ENCODE data around the gene USH2A.

Gene USH2A

GRCh38 chr1:215793180-215793579 is 630.1 kb downstream of the USH2A start:
- no peak for DNase-seq (ENCODE audit: low read depth in 3 of 3)

DNA sequence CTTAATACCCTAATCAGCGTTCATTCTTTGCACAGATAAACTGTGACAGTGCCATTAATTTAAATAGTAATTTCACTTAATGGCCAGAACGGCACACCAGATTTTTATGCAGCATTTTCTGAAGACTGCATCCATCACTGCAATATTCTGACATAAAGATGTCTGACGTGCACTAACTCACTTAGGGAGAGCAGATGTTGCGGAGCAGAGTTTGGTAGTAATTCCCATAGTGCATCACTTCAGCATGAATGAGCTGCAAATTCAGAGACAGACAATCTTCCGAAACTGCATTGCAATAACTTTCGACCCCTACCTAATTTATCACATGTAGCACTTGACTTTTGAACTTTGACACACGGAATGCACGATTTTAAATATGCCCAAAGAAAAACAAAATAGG is 630.8 kb downstream of the USH2A start:
- no peak for DNase-seq (ENCODE audit: low read depth in 3 of 3)

DNA sequence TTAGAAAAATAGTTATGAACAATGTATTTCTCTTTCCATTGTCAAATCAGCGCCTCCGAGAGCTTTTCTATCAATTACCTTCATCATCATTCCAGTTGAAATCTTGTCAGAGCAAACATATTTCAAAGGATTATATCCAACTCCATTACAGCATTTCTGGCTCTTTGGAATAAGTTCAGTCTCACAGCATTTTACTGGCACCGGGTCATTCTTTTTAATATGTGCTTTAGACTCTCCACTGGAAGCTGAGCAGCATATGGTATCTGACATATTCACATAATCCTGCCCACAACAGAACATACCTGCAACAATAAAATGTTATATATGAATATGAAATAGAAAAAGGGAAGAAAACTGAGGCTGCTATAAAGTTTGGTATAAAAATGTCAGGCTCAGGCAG is 633.3 kb downstream of the USH2A start:
- DNase-seq (ENCODE audit: low read depth in 3 of 3), result no peak

DNA sequence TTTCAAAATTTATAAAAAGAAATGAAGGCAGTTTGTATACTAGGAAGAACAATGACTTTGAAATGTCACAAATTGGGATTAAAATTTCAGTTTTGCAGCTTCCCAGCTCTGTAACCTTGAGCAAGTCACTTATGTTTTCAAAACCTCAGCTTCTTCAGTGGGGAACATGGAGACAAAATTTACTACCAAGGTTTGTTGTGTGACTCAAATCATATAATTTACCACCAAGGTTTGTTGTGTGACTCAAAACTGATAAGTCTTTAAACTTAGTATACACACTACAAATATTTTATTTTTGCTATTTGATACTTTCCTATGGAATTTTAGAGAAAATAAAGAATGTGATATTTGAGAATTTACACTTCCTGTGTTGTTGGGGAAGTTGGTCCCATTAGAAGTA is 636.3 kb downstream of the USH2A start:
- no peak for DNase-seq (ENCODE audit: low read depth in 3 of 3)

DNA sequence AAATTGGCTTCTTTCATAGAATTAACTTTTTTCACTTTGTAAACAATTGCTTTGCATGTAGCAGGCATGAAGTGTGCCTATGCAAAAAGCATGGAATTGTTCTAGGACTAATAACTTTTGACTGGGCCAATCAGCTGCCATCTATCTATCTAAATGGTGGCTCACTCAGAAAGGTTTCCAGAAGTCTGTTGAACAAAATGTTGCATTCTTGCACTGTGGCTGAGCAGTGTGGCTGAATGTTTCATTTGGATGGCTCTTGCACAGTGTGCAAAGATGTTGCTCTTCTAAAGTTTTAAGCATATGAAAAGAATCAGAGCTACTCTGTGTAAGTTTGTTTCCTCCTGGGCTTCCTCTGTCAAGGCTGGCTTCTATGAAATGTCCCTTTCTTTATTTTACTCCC is 642.6 kb downstream of the USH2A start:
- no peak for DNase-seq (ENCODE audit: low read depth in 3 of 3)

DNA sequence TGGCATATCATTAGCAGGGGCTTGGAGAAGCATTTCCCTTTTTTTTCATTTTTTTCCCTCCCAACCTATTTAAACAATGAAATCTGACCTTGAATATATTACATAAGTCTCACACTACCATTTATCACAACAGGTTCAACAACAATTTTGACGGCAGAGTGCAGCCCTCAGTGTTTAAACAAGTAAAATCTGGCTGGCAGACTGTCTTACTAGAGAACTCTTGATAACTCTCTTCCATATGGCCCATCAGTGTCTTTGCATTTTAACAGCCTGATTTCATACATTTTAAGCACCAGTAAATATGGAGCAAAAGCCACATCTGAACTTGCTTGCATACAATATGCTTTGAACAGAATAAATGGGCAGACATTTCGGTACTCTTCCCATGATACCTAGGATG is 643.1 kb downstream of the USH2A start:
- no peak for DNase-seq (ENCODE audit: low read depth in 3 of 3)

DNA sequence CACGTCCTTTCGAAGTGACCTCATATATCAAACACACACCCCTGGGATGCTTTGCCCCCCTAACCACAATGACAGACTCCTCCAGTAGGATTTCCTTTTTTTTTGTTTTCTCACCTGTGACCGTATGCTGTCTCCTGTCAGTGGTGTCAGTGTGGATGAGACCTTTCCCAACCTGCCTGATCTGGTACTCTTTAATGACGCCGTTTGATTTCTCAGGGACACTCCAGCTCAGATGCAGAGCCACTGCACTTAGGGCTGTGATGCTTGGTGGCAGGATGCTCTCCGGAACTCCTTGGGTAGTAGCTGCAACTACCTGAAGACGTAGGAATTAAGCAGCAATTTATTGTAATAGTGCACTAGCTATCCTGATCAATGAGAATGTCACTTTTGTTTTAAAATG is 643.5 kb downstream of the USH2A start:
- DNase-seq (ENCODE audit: low read depth in 3 of 3), result no peak

- DNase-seq (ENCODE audit: low read depth in 3 of 3), result no peak
Observed at GRCh38 chr1:215777370-215777925, 645.8 kb downstream of the USH2A start.

- DNase-seq (ENCODE audit: low read depth in 3 of 3), result no peak
Observed at GRCh38 chr1:215776336-215776735, 646.9 kb downstream of the USH2A start.

GRCh38 chr1:215772151-215772550 is 651.1 kb downstream of the USH2A start:
- DNase-seq (ENCODE audit: low read depth in 3 of 3), result no peak

- no peak for DNase-seq (ENCODE audit: low read depth in 3 of 3)
Observed at GRCh38 chr1:215768303-215768702, 654.9 kb downstream of the USH2A start.

GRCh38 chr1:215767761-215768160 is 655.5 kb downstream of the USH2A start:
- no peak for DNase-seq (ENCODE audit: low read depth in 3 of 3)

GRCh38 chr1:215766521-215766920 is 656.7 kb downstream of the USH2A start:
- no peak for DNase-seq (ENCODE audit: low read depth in 3 of 3)

GRCh38 chr1:215765833-215766232 is 657.4 kb downstream of the USH2A start:
- DNase-seq (ENCODE audit: low read depth in 3 of 3), result no peak

GRCh38 chr1:215761446-215761845 is 661.8 kb downstream of the USH2A start:
- DNase-seq (ENCODE audit: low read depth in 3 of 3), result no peak

DNA sequence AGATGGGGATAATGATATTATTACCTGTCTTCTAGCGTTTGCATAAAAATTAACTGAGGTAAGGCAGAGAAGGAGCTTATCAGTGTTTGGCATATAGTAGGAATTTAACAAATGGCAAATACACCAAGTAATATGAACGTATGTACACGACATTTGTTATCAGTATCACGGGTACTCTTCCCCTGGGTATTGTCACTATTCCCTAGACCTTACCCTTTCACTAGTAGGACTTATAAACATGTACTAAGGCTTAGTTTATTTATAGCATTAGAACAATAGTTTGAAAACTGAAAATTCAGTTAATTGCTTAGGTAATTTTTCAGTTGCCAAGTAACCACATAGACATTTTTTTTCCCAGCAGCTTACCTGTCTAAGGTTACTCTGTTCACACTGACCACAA is 669.1 kb downstream of the USH2A start:
- no peak for DNase-seq (ENCODE audit: low read depth in 3 of 3)

GRCh38 chr1:215749414-215749813 is 673.8 kb downstream of the USH2A start:
- no peak for DNase-seq (ENCODE audit: low read depth in 3 of 3)

DNA sequence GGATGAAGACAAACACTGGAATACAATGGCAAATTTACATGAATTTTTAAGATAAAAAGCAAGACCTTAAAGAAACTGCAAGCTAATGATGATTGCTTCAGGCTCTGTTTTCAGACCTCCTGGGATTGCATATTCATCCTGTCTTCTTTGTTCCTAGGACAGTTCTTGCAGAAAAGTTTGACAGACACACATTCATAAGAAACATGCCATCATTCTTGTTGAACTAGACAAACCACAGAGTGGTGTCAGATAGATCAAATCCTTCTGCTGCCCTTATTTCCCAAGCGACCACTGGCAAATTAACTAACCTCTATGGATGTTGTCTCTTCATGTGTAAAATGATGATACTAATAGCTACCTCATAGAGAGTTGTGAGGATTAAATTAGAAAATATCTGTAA is 674.8 kb downstream of the USH2A start:
- no peak for DNase-seq (ENCODE audit: low read depth in 3 of 3)

GRCh38 chr1:215744419-215744818 is 678.8 kb downstream of the USH2A start:
- DNase-seq (ENCODE audit: low read depth in 3 of 3), result no peak

DNA sequence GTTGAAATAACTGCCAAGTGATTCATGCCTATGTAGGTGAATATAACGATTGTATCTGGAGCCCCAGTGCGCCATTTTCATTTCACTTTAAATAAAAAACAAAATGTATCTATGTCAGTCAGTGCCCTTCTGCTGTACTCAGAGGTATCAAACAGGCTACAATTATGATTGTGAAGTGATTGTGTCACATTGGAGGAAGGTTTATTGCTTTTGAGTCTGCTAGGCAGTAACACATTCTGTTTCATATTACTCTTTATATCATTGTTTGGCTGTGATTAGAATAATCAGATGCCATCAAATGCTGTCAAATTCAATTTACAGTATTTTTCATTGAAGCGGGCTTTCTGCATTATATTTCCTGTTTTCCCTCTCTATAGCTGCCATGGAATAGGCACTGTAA is 684.2 kb downstream of the USH2A start:
- DNase-seq (ENCODE audit: low read depth in 3 of 3), result no peak

DNA sequence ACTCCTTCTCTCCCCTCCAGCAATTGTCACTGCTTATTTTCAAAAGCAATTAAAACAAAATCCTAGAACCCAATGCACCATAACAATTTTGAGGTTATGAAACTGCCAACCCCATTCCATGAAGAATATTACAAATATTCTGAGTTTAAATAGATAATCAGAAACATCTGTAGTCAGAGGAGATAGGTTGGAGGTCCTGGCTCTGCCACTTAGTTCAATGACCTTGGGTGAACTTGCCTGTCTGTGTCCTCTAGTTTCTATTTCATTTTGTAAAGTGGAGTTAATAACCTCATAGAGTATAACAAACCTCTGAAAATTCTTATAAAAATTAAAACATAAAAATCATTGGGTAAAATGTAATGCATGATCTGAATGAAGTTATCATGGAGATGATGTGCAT is 691.5 kb downstream of the USH2A start:
- DNase-seq (ENCODE audit: low read depth in 3 of 3), result no peak

DNA sequence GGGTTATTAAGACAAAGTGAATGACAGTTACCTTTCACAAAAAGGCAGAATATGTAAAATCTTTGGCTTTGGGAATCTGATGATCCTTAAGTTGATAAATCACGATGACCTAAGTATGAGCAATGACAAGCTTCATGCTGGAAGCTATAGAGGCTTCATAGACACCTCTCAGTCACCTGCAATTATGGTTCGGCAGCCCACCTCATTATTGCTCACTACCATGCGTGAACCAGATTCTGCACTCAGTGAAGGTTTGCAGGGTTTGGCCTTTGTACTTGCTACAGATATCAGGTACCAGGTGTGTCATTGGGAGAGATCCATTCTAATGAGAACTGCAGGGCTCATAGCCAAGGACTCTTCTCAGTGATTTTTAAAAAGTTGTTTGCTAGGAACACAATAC is 692.6 kb downstream of the USH2A start:
- no peak for DNase-seq (ENCODE audit: low read depth in 3 of 3)

DNA sequence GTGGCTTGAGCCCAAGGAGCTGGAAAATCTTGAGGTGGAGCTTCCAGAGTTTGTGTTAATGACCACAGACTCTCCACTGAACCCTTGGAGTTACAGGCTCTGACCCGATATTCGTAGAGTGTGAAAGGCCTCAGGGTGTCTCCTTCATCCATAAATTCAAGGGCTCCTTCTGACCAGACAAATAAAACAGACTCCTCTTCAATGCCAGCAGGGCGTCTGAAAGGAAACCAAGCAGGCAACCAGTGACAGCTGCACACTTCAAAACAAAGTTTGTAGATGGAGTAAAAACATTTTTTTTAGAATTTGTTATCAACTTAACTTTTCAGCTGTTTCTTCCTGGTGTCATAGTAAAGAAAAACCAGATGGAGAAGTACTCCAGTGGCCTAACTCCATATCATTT is 695.1 kb downstream of the USH2A start:
- no peak for DNase-seq (ENCODE audit: low read depth in 3 of 3)

GRCh38 chr1:215720126-215720525 is 703.1 kb downstream of the USH2A start:
- DNase-seq (ENCODE audit: low read depth in 3 of 3), result no peak

DNA sequence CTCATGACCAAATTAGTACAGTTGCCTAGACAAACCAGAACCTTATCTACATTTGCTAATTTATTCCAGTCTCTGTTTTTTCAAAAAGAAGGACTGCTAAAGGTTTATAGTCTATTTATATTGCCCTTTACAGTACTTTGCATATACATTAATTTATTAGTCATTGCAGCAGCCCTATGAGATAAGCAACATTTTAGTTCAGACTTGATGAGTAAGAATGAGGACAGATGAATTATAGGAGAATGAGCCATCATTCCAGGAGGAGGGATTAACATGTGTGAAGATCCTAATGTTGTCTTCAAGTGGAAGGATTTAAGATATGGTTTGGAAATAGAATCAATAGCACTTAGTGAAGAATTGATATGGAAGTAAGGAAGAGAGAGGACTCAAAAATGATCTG is 703.7 kb downstream of the USH2A start:
- DNase-seq (ENCODE audit: low read depth in 3 of 3), result no peak

Data from stimulated activated CD4-positive, alpha-beta T cell treated with anti-CD3 and anti-CD28 coated beads, TNF-alpha, amount 100 ng/mL, for 4 hours (primary cell).